GF-D8 (cell line): ENCODE results near the gene ST3GAL3.
A peak's percentile ranks its signal among the peaks of the same experiment; 100 is the strongest.

Experiments
- DNase-seq: peaks from one replicate; lab custom pipeline; 2025; lab: John Stamatoyannopoulos, UW

ST3GAL3 gene, protein sequence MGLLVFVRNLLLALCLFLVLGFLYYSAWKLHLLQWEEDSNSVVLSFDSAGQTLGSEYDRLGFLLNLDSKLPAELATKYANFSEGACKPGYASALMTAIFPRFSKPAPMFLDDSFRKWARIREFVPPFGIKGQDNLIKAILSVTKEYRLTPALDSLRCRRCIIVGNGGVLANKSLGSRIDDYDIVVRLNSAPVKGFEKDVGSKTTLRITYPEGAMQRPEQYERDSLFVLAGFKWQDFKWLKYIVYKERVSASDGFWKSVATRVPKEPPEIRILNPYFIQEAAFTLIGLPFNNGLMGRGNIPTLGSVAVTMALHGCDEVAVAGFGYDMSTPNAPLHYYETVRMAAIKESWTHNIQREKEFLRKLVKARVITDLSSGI

GRCh38 chr1:43707190-43708001 is at the start of gene ST3GAL3:
Gene ST3GAL3, plus strand, starts transcription at chr1:43707536. Its CDS starts 28,727 bp downstream, at chr1:43736263.
- DNase-seq: peak; percentile 78

GRCh38 chr1:43659212-43660166 is 47.8 kb upstream of the ST3GAL3 start:
- DNase-seq: no peak

DNA sequence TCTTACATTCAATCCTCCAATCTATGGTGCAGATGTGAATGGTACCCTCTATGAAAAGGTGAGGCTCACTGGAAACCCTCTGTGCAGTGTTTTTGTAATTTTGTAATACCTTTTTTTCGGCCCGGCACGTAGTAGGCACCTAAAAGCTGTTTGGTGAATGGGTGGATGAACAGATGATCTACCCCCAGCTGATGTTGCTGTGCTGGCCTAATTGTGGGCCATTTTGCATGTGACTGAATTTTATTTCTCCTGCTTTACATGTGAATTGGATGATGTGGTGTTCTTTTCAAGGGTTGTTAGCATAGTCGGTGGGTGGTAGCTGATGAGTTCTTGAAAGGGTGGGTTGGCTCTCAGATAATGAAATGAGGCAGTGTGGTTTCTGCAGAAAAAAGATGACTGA is 47.0 kb upstream of the ST3GAL3 start:
- no peak for DNase-seq

GRCh38 chr1:43664369-43664768 is 43.0 kb upstream of the ST3GAL3 start:
- no peak for DNase-seq

DNA sequence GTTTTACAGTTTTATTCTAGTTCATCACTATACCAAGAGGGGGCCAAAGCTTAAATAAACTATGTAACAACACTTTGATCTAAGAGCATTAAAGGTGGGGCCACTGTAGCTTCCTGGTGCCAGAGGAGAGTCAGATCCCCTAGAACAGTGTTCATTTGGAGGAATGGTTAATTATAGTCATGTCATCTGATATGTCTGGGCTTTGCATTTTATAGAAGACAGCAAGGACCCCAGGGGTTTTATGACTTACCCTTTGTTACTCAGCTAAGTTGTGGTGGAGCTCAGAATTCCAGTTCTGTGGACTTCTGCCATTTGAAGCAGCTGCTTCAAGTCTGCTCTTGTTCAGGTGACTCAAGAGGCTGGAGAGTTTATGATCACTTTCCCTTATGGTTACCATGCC is 40.7 kb upstream of the ST3GAL3 start:
- no peak for DNase-seq

GRCh38 chr1:43668956-43669355 is 38.4 kb upstream of the ST3GAL3 start:
- DNase-seq: no peak

GRCh38 chr1:43669878-43670277 is 37.5 kb upstream of the ST3GAL3 start:
- DNase-seq: no peak

- no peak for DNase-seq
Observed at GRCh38 chr1:43671193-43671592, 36.1 kb upstream of the ST3GAL3 start.

GRCh38 chr1:43671626-43672330 is 35.6 kb upstream of the ST3GAL3 start:
- DNase-seq: no peak

DNA sequence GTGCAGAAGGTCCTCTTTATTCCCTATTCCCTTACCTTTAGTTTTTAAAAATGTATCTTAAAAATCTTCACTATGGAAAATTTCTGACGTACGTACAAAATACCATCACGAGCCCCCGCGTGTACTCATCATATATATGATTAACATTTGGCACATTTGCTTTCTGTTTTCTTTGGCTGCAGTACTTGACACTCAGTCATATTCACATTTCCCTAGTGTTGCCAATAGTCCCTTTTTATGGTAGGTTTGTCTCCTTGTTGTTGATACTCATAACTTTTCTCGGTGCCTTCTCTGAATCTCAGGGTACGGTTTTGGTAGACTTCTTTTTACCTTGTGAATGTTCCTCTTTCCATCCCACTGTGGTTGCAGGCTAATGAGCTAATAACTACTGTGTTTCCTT is 34.1 kb upstream of the ST3GAL3 start:
- DNase-seq: no peak

DNA sequence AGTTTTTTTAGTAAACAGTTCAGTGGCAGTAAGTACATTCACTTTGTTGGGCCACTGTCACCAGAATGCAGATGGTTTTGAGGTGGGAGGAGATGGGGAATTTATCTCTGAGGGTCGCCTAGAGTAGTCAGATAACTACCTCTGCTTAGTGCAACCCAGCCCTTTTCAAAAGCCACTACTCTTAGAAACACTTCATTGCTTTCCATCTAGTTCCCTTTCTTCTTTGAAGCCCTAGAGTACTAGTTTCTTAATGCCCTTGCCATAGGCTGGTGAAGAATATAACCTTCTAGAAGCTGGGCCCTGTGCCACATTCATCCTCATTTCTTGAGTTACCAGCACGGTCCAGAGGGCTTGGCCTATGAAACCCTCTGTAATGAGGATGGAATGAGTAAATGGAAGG is 28.4 kb upstream of the ST3GAL3 start:
- no peak for DNase-seq

DNA sequence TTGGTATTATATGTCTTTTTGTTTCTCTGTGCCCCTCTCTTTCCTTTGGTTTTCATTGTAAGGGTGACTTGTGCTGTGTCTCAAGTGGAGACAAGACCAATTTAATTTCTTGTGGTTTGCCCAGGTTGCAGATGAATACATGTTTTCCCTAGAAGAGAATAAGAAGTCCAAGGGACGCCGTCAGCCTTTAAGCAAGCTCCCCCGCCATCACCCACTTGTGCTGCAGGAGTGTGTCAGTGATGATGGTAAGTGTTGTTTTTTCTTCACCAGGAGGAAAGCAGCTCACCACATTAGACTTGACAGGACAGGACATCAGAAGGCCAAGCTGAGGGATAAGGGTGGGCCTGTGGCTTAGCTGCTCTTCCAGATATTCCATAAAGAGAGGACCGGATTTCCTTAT is 23.8 kb upstream of the ST3GAL3 start:
- DNase-seq: no peak

DNA sequence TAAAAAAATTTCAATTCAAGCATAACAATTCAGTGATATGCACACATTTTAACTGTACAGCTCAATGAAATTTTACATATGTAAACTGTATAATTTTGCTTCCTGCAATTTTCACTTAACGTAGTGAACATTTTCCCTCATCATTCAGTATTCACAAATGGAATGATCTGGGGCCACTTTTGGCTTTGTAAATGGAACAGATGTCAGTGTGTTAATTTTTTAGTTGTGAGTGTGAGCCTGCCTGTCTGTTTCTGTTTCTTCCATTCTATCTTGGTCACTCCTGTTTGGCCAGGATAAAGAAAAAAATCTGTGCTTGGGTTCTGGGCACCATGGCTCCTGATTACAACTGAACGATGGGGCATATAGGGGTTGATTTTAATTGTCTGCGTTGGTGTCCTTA is 20.5 kb upstream of the ST3GAL3 start:
- DNase-seq: no peak

GRCh38 chr1:43687301-43688108 is 19.8 kb upstream of the ST3GAL3 start:
- no peak for DNase-seq

GRCh38 chr1:43688109-43688387 is 19.3 kb upstream of the ST3GAL3 start:
- no peak for DNase-seq

DNA sequence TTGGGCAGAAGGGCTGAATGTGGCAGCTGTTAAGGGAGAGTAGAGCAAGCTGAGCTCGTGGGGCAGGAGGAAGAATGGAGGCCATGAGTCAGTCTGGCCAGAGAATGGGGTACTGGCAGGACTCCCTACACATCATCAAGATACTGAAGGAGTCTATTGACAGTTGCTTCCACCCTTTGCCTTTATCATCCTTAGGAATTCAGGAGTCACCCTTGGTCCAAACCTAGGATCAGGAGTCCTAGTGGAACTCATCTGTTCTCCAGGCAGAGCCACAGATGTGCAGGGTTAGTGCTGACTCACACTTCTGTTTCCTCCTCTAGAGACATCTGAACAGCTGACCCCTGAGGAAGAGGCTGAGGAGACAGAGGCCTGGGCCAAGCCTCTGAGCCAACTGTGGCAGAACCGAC is 18.7 kb upstream of the ST3GAL3 start:
- no peak for DNase-seq

- no peak for DNase-seq
Observed at GRCh38 chr1:43689289-43689688, 18.0 kb upstream of the ST3GAL3 start.

DNA sequence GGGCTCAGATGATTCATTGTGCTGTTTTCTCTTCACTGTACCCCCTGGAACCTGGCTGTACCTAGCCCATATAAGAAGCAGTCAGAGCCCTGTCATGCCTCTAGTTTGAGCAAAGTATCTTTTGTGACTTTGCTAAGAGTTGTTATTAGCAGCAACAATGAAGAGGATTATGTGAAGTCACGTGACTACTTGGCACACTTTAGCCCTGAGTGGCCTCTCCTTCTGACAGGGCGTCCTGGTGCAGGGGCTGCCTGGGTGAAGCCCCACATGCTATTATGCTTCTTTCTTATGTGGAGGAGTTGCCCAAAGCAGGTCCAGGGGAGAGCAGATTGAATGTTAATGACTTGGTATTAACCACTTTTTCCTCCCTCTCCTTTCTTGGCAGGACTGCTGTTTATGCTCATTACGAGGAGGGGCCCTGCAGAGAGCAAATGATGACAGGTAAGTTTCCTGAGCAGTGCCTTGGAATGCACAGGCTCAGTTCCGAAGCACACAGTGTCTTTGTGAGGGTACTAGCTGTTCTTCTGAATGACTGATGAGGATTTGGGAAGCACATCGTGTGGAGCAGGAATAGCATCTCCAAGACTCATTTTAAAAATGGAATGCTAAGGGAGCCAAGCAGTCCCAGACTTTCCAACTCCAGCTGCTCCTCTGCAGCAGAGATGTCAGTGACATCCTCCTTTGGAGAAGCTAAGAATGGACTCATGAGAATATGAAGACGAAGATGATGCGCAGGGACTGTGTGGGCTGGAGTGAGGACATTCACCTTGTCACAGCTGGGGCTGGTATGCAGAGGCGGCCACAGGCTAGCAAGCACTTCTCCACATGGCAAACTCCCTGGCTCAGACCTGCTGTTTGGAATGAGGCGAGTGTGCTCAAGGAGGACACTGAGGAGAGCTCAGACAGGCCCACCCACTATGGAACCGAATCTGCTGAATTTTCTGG is 15.2 kb upstream of the ST3GAL3 start:
- no peak for DNase-seq

- no peak for DNase-seq
Observed at GRCh38 chr1:43693371-43693770, 14.0 kb upstream of the ST3GAL3 start.

- no peak for DNase-seq
Observed at GRCh38 chr1:43699281-43699680, 8.1 kb upstream of the ST3GAL3 start.
